ENCODE data around the gene QPCTL. TPM values are rescaled to one million over a fixed set of nuclear protein-coding genes. Genes with fewer than 3 reads are reported as not detected.

Gene QPCTL
- total RNA-seq = 17.2 and 19.1 TPM in 2 replicates

GRCh38 chr19:45692187-45693105, at the start of gene QPCTL:
QPCTL (plus strand) TSS chr19:45692666; CDS start chr19:45692704, 38 bp downstream.

GRCh38 chr19:45667620-45668341, 24.7 kb upstream of the QPCTL start, which contains the start of gene GIPR:
GIPR (plus strand) TSS chr19:45668221; CDS start chr19:45669521, 1,300 bp downstream.

GRCh38 chr19:45691516-45692186, 815 bp upstream of the QPCTL start, which contains the start of gene SNRPD2:
SNRPD2 (minus strand) TSS chr19:45691953; CDS start chr19:45691888, 65 bp downstream.

GRCh38 chr19:45730368-45731288, 38.2 kb downstream of the QPCTL start, which contains the start of gene FBXO46:
FBXO46 (minus strand) TSS chr19:45730896; CDS start chr19:45713495, 17,401 bp downstream.

GRCh38 chr19:45733160-45733810, 40.8 kb downstream of the QPCTL start, which contains the start of gene MEIOSIN:
MEIOSIN (plus strand) TSS chr19:45733439; CDS start chr19:45735377, 1,938 bp downstream.

Other genes starting within 250 kb of the QPCTL start
- gene FOSB, start 224.7 kb upstream of the QPCTL start, total RNA-seq = 0.57 and 2.7 TPM in 2 replicates
- 4.7 and 5.9 TPM in 2 replicates for gene RTN2, start 195.6 kb upstream of the QPCTL start, total RNA-seq
- gene PPM1N, start 194.2 kb upstream of the QPCTL start, total RNA-seq = 1.4 and 2.6 TPM in 2 replicates
- gene VASP, start 185.2 kb upstream of the QPCTL start, total RNA-seq = 41.0 and 46.4 TPM in 2 replicates
- 3.7 and 4.2 TPM in 2 replicates for gene OPA3, start 107.9 kb upstream of the QPCTL start, total RNA-seq
- gene GPR4, start 90.5 kb upstream of the QPCTL start, total RNA-seq = not detected in 2 replicates
- gene EML2, start 53.3 kb upstream of the QPCTL start, total RNA-seq = 27.9 and 36.7 TPM in 2 replicates
- 0.09 and 0.14 TPM in 2 replicates for gene GIPR, start 24.4 kb upstream of the QPCTL start, total RNA-seq
- gene SNRPD2, start 713 bp upstream of the QPCTL start, total RNA-seq = 780 and 863 TPM in 2 replicates
- gene FBXO46, start 38.2 kb downstream of the QPCTL start, total RNA-seq = 2.0 and 2.6 TPM in 2 replicates
- not detected in 2 replicates for gene MEIOSIN, start 40.8 kb downstream of the QPCTL start, total RNA-seq
- gene SIX5, start 76.6 kb downstream of the QPCTL start, total RNA-seq = 6.8 and 8.0 TPM in 2 replicates
- gene DMPK, start 89.8 kb downstream of the QPCTL start, total RNA-seq = 28.0 and 70.8 TPM in 2 replicates
- gene DMWD, start 100.2 kb downstream of the QPCTL start, total RNA-seq = 20.2 and 27.5 TPM in 2 replicates
- 0.09 and 0.14 TPM in 2 replicates for gene RSPH6A, start 122.6 kb downstream of the QPCTL start, total RNA-seq
- gene SYMPK, start 170.5 kb downstream of the QPCTL start, total RNA-seq = 24.5 and 32.4 TPM in 2 replicates
- not detected in 2 replicates for gene FOXA3, start 171.7 kb downstream of the QPCTL start, total RNA-seq
- 18.6 and 22.7 TPM in 2 replicates for gene IRF2BP1, start 193.5 kb downstream of the QPCTL start, total RNA-seq
- 0.85 and 0.92 TPM in 2 replicates for gene MYPOP, start 209.9 kb downstream of the QPCTL start, total RNA-seq
- not detected in 2 replicates for gene NANOS2, start 222.1 kb downstream of the QPCTL start, total RNA-seq